NCI-H2227 (cell line): ENCODE data around the gene SPRYD4.
A peak's percentile ranks its signal among the peaks of the same experiment; 100 is the strongest.

Experiments
- DNase-seq: peaks from one replicate; lab custom pipeline; 2025; ENCODE audit not compliant: unreplicated experiment; lab: John Stamatoyannopoulos, UW

SPRYD4 gene

DNA sequence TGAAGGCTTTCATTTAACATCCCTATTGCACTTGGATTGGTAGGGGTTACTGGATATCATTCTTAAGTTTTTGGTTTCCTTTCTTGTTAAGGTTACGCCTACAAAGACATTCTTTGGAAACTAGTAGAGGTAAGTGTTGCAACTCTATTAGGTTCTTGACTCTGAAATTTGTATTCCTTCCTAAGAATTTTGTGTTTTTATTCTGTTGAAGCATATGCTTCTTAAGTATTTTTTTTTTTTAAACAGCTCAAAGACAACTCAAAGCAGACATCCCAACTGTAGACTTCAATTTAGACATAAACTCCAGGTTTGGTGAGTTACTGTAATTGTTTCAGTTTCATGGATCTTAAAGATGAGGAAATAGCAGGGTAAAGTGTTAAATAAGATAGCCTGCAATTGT is 52.1 kb downstream of the SPRYD4 start:
- DNase-seq: no peak

DNA sequence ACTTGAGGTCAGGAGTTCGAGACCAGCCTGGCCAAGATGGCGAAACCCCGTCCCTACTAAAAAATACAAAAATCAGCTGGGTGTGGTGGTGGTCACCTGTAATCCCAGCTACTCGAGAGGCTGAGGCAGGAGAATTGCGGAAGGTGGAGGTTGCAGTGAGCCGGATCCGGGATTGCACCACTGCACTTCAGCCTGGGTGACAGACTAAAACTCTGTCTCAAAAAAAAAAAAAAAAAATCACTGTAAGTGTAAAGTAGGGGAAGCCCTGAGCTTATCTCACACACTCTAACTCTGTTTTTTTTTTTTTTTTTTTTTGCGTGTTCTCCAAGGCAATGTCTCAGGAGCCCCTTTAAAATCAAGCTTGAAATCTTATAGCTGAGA is 52.8 kb downstream of the SPRYD4 start:
- DNase-seq: no peak

DNA sequence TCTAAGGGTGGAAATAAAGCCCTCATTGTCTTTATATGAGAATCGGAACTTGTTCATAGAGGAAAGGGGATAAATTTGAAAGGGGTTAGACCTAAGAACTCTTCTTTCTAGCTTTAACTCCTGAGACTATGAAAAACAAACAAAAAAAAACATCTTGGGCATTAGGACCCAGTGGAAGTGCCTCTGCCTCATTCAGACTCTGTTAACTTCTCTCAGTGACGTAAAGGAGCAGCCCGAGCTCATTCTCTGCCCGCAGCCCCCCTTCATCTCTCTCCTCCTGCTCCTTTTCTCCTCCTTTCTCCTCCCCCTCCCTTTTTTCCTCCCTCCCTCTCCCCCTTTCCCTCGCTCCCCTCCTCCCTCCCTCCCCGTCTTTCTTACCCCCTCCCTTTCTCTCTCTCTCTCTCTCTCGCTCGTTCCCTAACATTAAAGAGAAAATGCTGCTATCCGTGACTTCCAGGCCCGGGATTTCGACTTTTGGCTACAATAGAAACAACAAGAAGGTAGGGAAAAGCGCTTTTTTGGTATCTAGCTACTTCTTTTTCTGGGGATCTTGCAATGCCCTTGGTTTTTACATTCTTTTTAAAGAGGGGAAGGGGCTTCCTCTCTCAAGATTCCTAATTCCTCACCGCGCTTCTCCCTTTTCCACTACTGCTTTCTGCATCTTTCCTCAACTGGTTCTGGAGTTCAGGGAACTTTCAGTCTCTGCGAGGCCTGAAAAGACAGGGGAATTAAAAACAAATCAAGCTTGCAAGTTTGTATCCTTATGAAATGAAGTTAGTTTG is 53.4 kb downstream of the SPRYD4 start, which contains the start of gene RBMS2:
RBMS2 (plus strand) TSS at position 231 of the 782 bp plus-strand sequence; CDS start at position 435, 204 bp downstream.
- DNase-seq: peak; percentile 48

DNA sequence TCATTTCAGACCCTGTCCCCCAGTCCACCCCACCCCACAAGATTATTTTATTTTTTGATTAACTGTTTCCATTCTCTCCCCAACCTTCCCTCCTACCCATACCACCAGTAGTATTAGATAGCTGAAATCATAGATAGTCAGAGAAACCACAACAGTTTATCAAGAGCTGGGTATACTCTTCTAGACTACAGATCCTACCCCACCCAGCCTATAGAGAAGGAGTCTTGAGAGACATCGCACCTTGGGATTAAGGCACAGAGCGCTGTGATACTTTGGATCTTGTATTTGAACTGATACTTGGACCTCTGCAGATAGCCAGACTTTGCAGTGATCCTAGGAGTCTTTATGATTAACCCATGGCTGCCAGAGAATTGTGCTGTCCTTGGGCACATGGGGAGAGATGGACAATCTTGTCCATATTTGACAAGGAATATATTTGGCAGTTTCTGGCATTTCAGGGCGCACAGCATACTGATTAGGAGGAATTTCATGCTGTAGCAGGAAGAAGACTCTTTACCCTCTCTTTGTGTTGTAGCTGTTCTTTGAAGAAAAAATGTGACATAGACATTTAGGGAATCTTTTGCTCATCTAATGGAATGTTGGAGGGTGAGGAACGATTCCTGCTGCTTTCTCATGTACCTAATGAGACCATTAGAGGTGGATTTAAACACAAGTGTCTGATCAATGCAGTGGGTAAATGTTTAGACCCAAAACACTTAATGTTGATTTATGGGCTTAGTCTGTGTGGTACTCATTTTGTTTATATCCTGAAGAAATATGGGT is 54.2 kb downstream of the SPRYD4 start:
- DNase-seq: no peak

DNA sequence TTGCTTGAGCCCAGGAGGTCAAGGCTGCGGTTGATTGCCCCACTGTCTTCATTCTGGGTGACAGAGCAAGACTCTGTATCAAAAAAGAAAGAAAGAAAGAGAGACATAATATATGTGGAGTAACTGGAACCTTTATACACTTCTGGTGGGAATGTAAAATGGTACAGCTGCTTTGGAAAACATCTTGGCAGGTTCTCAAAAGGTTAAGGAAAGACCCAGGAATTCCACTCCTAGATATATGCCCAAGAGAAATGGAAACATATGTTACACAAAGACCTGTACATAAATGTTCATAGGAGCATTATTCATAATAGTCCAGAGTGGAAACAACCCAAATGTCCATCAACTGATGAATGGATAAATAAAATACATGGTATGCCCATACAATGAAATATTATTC is 60.5 kb downstream of the SPRYD4 start:
- DNase-seq: no peak
